NCI-H2227 (cell line): ENCODE measurements around the gene GZMM.

ENCODE experiments used
- DNase-seq: peaks from one replicate; lab custom pipeline; 2025; ENCODE audit not compliant: unreplicated experiment; lab: John Stamatoyannopoulos, UW

GZMM gene

DNA sequence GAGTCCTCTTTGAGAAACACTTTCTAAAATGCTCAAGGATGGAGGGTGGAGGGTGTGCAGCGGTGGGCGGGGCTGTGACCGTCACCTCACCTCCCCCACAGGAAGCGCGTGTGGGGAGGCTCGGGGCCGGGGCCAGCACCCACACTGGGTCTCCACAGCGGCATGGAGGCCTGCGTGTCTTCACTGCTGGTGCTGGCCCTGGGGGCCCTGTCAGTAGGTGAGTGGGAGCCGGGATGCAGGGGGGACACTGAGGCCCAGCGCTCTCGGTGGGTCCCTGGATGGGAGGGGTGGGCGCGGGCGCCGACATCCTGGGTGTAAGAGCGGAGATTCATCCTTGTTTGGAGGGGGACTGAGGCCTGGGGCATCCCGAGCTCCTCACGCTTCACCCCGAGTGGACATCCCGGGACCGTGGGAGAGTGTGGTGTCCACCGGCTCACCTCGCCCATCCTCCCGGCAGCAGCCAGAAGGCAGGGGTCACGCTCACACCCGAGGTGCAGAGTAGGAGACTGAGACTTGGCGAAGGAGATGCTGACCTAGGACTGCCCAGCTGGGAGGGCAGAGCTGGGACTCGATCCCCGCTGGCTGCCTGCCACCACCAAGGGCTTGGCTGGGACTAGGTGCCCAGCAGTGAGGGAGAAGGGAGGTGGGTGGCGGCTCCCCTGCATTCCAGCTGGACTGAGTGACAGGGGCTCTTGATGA lies at the start of gene GZMM:
Gene GZMM, plus strand, starts transcription at position 144 of the 699 bp plus-strand sequence. Its CDS starts 19 bp downstream, at position 163.
- DNase-seq: no peak

DNA sequence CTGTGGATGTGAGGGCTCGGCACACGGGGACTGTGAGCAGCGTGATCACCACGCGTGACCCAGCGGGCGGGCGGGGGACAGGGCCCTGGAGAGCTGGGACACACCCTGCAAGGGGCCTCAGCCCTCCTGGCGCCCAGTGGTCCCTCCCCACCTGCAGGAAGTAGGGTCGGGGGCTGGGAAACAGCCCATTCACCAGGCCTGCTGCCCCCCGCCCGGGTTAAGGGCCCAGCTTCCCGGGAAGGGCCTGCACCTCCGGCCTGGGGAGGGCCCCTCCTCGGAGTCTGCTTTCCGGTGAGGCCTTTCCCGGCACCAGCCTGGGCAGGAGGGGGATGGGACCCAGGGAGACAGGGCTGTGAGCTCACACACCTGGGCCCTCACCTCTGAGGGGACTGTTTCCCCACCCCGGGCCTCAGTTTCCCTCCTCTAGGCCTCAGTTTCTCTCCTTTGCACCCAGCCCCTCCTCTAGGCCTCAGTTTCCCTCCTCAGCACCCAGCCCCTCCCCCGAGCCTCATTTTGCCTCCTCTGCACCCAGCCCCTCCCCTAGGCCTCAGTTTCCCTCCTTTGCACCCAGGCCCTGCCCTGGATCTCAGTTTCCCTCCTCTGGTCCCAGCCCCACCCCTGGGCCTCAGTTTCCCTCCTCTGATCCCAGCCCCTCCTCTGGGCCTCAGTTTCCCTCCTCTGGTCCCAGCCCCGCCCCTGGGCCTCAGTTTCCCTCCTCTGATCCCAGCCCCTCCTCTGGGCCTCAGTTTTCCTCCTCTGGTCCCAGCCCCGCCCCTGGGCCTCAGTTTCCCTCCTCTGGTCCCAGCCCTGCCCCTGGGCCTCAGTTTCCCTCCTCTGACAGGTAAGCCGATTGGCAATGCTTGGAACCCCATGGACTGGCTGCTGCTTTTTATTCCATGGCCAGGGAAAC lies 49.4 kb upstream of the GZMM start:
- no peak for DNase-seq

DNA sequence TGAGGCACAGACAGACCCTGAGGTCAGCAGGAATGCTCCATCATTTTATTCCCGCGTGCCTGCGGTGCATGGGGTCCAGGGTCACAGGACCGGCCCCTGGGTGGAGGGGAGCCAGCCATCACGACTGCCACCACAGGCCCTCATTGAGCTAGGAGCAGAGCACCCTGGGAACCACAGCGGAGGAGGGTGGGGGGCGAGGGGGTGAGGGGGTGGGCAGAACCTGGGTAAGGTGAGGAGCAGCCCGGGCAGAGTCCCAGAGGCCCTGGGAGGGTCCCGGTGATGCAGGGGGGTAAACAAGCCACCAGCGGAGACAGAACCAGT lies 48.8 kb upstream of the GZMM start:
- no peak for DNase-seq

DNA sequence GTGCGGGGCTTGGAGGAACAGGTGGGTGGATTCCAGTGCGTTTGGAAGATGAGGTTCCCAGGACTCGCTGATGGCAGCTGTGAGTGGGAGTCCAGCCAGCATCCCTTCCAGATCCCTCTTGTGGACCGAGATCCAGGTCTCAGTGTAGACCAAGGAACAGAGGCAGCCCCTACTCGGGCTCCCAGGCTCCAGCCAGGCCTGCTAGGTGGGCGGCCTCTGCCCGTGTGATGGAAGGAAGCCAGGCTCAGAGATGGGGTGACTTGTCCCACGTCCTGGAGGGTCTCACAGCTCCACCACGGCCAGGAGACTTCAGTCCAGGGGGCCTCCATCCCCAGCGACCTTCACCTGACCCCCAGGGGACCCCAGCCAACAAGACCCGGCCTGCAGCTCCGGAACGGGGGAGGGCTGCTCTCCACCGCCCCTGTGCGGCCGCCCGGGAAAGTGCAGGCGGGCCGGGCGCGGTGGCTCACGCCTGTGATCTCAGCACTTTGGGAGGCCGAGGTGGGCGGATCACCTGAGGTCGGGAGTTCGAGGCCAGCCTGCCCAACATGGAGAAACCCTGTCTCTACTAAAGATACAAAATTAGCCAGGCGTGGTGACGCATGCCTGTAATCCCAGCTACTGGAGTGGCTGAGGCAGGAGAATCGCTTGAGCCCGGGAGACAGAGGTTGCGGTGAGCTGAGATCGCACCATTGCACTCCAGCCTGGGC lies 48.3 kb upstream of the GZMM start:
- peak; percentile 42 for DNase-seq

DNA sequence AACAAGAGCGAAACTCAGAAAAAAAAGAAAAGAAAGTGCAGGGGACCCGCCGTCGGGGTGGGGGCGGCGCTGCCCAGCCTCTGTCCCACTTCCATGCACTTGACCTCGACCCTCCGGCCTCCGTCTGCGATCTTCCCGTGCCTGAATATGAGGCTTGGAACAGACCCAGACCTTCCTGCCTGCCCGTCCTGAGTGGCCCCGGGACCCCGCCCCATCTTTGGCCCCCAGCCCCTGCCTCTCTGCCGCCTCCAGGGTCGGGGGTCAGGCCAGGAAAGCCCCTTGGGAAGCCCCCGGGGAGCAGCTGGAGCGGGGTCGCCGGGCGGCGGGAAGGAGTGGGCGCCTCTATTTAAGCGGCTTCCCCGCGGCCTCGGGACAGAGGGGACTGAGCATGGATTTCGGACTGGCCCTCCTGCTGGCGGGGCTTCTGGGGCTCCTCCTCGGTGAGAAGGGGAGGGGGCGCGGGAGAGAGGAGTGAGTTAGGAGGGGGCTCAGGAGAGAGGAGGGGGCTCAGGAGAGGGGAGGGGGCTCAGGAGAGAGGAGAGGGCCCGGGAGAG lies 47.7 kb upstream of the GZMM start, which contains the start of gene MADCAM1:
Gene MADCAM1, plus strand, starts transcription at position 375 of the 554 bp plus-strand sequence. Its CDS starts 14 bp downstream, at position 389.
- DNase-seq: no peak

DNA sequence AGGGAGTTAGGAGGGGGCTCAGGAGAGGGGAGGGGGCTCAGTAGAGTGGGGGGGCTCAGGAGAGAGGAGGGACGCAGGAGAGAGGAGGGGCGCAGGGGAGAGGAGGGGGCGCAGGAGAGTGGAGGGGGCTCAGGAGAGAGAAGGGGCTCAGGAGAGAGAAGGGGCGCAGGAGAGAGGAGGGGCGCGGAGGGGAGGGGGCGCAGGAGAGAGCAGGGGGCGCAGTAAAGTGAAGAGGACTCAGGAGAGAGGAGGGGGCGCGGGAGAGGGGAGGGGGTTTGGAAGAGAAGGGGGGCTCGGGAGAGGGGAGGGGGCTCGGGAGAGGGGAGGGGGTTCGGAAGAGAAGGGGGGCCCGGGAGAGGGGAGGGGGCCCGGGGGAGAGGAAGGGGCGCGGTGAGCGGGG lies 46.9 kb upstream of the GZMM start:
- no peak for DNase-seq

DNA sequence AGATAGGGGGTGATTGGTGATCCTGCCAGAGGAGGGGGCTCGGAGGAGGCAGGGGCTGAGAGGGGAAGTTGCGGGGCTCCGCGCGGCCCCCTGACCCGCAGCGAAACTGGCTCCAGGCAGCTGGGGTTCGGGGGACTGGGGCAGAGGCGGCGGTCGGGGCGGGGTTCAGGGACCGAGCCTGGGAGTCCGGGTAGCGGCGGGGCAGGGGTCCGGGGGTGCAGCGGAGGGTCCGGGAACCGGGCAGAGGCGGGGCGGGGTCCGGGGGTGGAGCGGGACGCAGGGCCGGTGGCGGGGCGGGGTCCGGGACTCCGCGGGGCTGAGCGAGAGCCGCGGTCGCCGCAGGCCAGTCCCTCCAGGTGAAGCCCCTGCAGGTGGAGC lies 46.4 kb upstream of the GZMM start:
- no peak for DNase-seq

DNA sequence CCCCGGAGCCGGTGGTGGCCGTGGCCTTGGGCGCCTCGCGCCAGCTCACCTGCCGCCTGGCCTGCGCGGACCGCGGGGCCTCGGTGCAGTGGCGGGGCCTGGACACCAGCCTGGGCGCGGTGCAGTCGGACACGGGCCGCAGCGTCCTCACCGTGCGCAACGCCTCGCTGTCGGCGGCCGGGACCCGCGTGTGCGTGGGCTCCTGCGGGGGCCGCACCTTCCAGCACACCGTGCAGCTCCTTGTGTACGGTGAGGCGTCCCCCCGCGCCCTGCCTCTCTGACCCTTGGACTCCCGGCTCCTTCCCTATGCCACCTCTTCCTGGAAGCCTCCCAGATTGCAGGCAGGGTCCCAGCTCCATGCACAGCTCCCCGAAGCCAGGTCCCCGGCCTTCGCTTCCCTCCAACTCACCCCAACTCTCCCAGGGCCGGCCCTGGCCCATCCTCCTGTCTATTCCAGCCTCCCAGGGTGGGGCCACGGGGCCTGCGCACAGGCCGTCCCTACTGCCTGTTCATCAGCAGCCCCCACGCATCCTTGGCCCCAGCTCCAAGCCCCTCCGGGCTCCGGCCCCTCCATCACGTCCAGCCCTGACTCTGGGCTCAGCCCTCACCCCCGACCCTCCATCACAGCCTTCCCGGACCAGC lies 45.9 kb upstream of the GZMM start:
- no peak for DNase-seq

DNA sequence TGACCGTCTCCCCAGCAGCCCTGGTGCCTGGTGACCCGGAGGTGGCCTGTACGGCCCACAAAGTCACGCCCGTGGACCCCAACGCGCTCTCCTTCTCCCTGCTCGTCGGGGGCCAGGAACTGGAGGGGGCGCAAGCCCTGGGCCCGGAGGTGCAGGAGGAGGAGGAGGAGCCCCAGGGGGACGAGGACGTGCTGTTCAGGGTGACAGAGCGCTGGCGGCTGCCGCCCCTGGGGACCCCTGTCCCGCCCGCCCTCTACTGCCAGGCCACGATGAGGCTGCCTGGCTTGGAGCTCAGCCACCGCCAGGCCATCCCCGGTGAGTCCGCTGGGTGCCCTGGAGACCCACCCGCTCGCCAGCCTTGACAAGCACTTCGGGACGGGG lies 45.4 kb upstream of the GZMM start:
- no peak for DNase-seq

DNA sequence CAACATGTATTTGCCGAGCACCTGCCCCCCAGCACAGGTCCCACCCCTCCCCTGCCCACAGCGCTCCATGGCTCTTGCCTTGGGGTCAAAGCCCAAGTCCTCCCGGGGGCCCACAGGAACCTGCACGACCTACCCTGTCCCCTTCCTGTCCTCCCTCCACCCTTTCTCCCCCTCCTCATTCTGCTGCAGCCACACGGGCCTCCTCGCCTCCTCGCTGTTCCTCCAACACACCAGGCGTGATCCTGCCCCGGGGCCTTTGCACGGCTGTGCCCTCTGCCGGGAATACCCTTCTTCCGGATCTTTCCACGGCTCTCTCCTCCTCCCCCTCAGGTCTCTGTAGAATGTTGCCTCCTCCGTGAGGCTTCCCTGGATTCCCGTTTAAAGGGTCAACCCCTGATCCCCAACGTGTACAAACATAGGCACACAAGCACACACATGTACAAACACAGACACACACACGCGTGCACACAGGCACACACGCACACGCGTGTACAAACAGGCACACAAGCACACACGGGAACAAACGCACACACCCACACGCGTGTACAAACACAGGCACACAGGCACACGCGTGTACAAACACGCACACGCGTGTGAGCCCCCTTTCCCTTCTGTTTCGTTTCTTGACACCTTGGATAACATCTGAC lies 44.8 kb upstream of the GZMM start:
- DNase-seq: no peak

DNA sequence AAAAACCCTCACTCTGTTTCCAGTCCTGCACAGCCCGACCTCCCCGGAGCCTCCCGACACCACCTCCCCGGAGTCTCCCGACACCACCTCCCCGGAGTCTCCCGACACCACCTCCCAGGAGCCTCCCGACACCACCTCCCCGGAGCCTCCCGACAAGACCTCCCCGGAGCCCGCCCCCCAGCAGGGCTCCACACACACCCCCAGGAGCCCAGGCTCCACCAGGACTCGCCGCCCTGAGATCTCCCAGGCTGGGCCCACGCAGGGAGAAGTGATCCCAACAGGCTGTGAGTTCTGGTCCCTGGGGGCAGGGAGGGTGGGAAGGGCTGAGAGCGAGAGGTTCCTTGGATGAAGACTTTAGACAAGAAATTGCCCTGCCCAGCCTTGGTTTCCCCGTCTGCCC lies 42.2 kb upstream of the GZMM start:
- DNase-seq: no peak

DNA sequence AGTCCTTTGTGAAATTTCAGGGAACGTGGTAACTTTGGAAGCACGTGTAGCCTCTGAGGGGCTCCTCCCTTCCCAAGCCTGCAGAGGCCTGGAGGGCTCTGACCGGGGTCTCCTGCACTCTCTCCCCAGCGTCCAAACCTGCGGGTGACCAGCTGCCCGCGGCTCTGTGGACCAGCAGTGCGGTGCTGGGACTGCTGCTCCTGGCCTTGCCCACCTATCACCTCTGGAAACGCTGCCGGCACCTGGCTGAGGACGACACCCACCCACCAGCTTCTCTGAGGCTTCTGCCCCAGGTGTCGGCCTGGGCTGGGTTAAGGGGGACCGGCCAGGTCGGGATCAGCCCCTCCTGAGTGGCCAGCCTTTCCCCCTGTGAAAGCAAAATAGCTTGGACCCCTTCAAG lies 39.2 kb upstream of the GZMM start:
- DNase-seq: no peak

DNA sequence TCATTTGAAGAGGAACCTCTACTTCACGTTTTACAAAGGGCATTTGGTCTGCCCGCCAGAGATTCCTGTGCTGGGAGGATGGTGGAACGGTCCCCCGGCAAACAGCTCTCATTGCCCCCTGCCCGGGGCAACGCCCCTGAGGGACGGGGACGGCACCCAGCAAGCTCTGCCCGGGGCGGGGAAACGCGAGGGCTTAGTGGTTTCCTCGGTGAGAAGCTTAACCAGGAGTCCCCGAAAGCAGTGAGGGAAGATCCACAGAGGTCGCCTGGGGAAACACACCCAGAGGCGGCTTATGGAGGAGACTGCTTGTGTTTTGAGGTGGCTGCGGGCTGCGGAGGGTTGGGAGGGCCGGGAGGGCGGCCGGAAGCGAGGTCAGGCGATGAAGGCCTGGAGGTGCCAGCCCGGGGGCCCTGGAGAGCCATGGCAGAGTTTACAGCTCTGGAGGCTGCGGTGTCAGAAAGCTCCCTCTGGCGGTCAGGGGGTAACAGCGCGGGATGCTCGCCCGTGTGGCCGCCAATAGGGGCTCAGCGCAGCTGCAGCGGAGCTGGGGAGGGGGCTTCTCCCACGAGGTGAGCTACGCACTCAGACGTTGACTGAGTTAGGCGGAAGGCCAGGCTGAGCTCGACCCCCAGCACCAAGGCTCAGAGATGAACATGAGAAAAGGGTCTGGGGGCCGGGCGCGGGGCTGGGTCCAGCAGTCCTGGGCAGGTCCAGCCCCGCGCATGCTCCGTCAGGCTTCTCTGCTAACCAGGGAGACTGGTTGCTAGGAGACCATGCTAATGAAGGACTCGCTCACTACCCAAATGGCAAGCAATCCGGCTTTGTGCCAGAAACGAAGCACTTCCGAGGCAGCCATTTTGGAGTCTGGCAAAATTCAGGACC lies 37.2 kb upstream of the GZMM start:
- DNase-seq: peak; percentile 96

DNA sequence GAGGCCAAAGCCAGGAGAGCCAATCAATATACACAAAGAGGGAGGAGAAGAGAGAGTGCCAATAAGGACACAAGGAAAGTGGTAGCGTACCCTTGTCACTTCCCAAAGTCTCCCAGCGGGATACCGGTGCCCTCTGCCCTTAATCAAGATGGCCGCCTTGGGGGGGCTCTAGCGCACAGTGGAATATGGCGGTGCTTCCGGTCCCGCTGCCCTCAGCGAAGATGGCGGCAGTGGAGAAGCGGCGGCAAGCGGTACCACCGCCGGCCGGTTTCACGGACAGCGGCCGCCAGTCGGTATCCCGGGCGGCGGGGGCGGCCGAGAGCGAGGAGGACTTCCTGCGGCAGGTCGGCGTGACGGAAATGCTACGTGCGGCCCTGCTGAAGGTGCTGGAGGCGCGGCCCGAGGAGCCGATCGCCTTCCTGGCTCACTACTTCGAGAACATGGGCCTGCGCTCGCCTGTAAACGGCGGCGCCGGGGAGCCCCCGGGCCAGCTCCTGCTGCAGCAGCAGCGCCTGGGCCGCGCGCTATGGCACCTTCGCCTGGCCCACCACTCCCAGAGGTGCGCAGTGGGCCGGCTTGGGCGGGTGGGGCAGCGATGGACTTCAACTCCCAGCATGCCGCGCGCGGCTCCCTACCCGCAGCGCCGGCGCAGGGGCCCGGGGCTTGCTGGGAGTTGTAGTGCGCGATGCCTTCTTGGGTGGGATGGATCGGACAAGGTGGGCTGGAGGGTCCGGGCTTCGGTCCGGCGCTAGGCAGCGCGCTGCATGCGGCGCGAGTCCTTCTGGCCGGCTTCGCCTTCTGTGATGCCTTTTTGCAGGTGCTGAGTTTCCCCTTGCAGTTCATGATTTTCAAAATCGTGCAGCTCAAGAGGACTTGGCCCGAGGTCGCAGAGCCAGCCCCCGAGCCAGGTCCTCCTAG lies 36.3 kb upstream of the GZMM start, which contains the start of gene TPGS1:
Gene TPGS1, plus strand, starts transcription at position 212 of the 918 bp plus-strand sequence. Its CDS starts 10 bp downstream, at position 222.
- DNase-seq: peak; percentile 87

DNA sequence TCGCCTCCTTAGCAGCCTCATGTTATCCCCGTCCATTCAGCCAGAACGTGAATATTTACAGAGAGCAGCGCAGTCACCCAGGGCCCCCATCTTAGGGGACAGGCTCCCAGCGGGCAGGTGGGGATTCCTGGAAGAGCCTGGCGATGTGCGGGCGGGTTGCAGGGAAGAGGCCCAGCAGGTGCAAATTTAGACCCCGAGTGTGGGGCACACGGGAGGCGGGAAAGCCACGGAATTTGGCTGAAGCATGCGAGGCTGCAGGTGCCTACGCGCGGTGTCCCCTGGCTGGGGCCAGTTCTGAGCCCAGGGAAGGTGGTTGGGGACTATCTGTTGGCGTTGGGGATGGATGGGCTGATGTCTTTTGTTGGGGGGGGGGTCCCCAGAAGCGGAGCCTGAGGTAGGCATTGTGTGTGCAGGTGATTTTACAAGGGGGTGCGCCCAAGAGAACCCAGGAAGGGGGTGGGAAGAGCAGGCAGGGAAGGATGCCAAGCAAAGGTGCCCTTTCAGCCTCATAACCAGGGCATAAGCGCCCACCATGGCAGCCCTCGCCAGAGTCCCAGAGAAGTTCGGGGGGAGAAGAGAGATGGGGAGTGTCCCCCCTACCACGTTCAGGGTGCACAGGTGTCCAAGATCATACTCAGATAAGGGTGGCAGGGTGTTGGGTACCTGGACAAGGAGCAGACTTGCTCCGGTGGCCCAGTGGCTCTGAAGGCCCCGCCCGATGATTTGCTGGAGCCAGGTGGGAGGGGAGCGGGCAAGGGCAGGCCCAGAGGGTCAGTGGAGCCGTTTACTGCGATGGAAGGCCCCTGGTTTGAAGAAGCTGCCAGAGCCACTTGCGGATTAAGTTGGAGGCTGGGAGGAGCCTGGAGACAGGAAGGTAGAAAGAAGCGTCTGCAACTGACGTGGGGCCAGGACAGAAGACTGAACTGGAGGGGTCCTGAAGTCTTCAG lies 35.4 kb upstream of the GZMM start:
- no peak for DNase-seq

DNA sequence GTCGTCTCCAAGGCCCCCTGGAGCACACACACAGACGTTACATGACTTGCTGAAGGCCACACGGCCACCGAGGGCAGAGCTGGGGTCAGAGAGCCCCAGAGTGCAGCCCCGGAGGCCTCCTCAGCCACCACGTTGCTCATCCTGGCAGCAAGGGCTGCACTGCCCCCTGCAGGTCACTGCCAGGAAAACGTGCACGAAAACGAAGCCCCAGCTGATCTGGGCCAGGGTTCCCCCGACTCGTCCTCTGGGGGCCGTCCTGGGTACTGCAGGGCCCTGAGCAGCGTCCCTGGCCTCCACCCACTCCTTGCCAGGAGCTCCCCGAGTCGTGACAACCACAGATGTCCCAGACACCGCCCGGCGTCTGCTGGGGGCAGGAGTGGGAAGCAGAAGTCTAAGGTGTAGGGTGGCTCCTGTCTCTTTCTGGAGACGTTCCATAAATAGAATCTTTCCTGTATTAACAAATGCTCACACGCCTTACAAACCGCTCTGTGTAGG lies 33.2 kb upstream of the GZMM start:
- DNase-seq: peak; percentile 90
